ENCODE results near the gene WDFY2. TPM values are rescaled to one million over a fixed set of nuclear protein-coding genes. Genes with fewer than 3 reads are reported as not detected.

The WDFY2 gene
- total and polyA plus RNA-seq, 2 of the 8 experiments (the other 6 are each of a cell fraction or from before 2014, with no cell fraction given) = 13.9 to 29.0 TPM

DNA sequence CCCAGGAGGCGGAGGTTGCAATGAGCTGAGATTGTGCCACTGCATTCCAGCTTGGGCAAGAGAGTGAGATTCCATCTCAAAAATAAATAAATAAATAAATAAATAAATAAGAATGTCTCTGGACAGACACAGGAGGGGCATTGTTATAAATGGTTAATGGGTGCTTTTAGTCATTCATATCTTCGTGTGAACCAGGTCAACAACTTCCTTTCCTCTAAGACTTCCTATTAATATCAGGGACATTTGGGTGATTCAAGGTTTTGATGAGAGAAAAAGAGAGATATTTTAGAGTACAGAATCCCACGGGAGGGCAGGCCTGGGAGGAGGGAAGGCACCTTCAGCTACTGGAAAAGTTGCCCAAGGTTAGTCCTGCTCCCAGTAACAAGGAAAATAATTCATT is 195.8 kb downstream of the WDFY2 start:
- POLR2A ChIA-PET (ENCODE audit: partially characterized antibody) = interaction anchor here (1.1 to 3.3 kb wide), 3 partner anchors 9 to 327 kb away, joined by 4 to 20 read pairs (median 5); partner anchors contain the start of gene INTS6
- no peak overlapping the region for H3K9ac ChIP-seq (replicated peaks in 1 of 4; ENCODE audit: extremely low read depth in 1 of 4, low read depth in 3 of 4, low read length in 3 of 4)
- H4K8ac ChIP-seq (ENCODE audit: extremely low read depth, insufficient read depth, low read length) = no peak overlapping the region
- H3K27me3 ChIP-seq (replicated peaks in 1 of 4; ENCODE audit: control insufficient read depth in 3 of 4, extremely low read depth in 1 of 4, insufficient read depth in 3 of 4, low read length in 3 of 4) = no peaks in the 10 kb centered on the region
- WGBS, 2 experiments (ENCODE audit: extremely low coverage in 1 of 2, insufficient coverage in 1 of 2, insufficient read length in 1 of 2, insufficient replicate concordance in 2 of 2, low coverage in 1 of 2, low lambda C conversion rate in 2 of 2, missing lambda C conversion rate in 1 of 2) = 88% methylated on average over 3 of the region's 3 CpGs; no CpG with 5 or more reads in 1 of the 2 experiments
- CTCF ChIA-PET (ENCODE audit: partially characterized antibody) = interaction anchor here (0.8 to 11.3 kb wide), 5 partner anchors 11 to 493 kb away, joined by 3 to 123 read pairs (median 4); no protein-coding TSS in a partner anchor
- no peaks in the 10 kb centered on the region for H4K20me1 ChIP-seq (replicated peaks in 1 of 2; ENCODE audit: control insufficient read depth in 1 of 2, insufficient read depth in 2 of 2, low read length in 2 of 2)
- no peaks in the 10 kb centered on the region for H3K9me3 ChIP-seq (ENCODE audit: insufficient read depth in 2 of 2, low read depth in 1 of 2, low read length in 1 of 2)
- H3K23me2 ChIP-seq (ENCODE audit: low read depth, low read length) = no peaks in the 10 kb centered on the region
- peaks cover 0 to 3% (median 0%) of the 10 kb centered on the region in 4 experiments; a peak in 1 of 7 replicates for H3K4me1 ChIP-seq (replicated peaks in 1 of 4; ENCODE audit: control insufficient read depth in 3 of 4, insufficient read depth in 4 of 4, low read length in 3 of 4)
- H2BK120ac ChIP-seq (replicated peaks; ENCODE audit: low read depth, low read length) = no peak overlapping the region
- H2AFZ ChIP-seq (ENCODE audit: low read length) = no peak overlapping the region
- FAIRE-seq (no peak), DNase-seq (ENCODE audit: low read depth in 1 of 2, low spot score in 2 of 2) (no peak)
- no peak overlapping the region for H3K14ac ChIP-seq (ENCODE audit: insufficient read length)
- no peak overlapping the region for H3K4me2 ChIP-seq (ENCODE audit: insufficient read depth in 1 of 2, low read depth in 2 of 2, low read length in 2 of 2)
- no peak overlapping the region for H3K4ac ChIP-seq (replicated peaks; ENCODE audit: insufficient read length, low read depth, low read length)
- no peak overlapping the region for H2BK5ac ChIP-seq (ENCODE audit: low read depth, low read length)
- H2BK15ac ChIP-seq (ENCODE audit: low read length) = no peak overlapping the region
- H3K36me3 ChIP-seq (ENCODE audit: control insufficient read depth in 2 of 4, insufficient read depth in 4 of 4, low read length in 3 of 4) = no peaks in the 10 kb centered on the region
- no peak overlapping the region for H4K5ac ChIP-seq (ENCODE audit: insufficient read length, low read depth, low read length)
- no peaks in the 10 kb centered on the region; the same call in 1 of the 2 replicates for H3K79me1 ChIP-seq (ENCODE audit: low read depth, low read length)
- no peak overlapping the region for H2BK20ac ChIP-seq (ENCODE audit: low read length)
- H3K4me3 ChIP-seq (ENCODE audit: extremely low read depth in 1 of 4, insufficient read depth in 2 of 4, low read depth in 3 of 4, low read length in 4 of 4) = no peak overlapping the region
- no peak overlapping the region for H3K18ac ChIP-seq (ENCODE audit: extremely low read depth, low read length)
- no peak overlapping the region for H4K91ac ChIP-seq (replicated peaks; ENCODE audit: insufficient read length, low read length)
- no peak overlapping the region for H2BK12ac ChIP-seq (ENCODE audit: low read depth, low read length)
- H3K27ac ChIP-seq (ENCODE audit: low read depth, low read length) = no peak overlapping the region
- H3K79me2 ChIP-seq (ENCODE audit: control insufficient read depth in 1 of 2, insufficient read depth in 2 of 2, low read length in 2 of 2) = no peaks in the 10 kb centered on the region
- H3K23ac ChIP-seq (ENCODE audit: insufficient read length) = no peak overlapping the region
- no peak overlapping the region for H2AK5ac ChIP-seq (ENCODE audit: low read depth, low read length)
- no peak overlapping the region for H3K56ac ChIP-seq (replicated peaks; ENCODE audit: insufficient read length, low read depth, low read length)
- TF ChIP-seq TEAD4 (IDR thresholded peaks at IDR 0.05; ENCODE audit: low read depth, low read length) = no peak
- TF ChIP-seq KDM4A (IDR thresholded peaks at IDR 0.05; ENCODE audit: low read depth, low read length, severe bottlenecking) = no peak
- TF ChIP-seq RNF2 (IDR thresholded peaks at IDR 0.05; ENCODE audit: borderline replicate concordance, low read depth, low read length, missing control alignments, poor library complexity, severe bottlenecking) = no peak
- TF ChIP-seq TAF7 (optimal IDR thresholded peaks at IDR 0.05; ENCODE audit: borderline replicate concordance, low read depth, low read length) = no peak
- no peak for TF ChIP-seq POLR2A (IDR thresholded peaks at IDR 0.05; ENCODE audit: control extremely low read depth in 1 of 2, low read depth in 2 of 2, low read length in 2 of 2)
- no peak for TF ChIP-seq JUND (IDR thresholded peaks at IDR 0.05; ENCODE audit: low read length)
- TF ChIP-seq RAD21 (IDR thresholded peaks at IDR 0.05 in 1 of 2, conservative IDR thresholded peaks at IDR 0.05 in 1 of 2; ENCODE audit: low read depth in 2 of 2, low read length in 2 of 2) = no peak
- TF ChIP-seq EP300 (IDR thresholded peaks at IDR 0.05; ENCODE audit: borderline replicate concordance in 1 of 2, low read depth in 2 of 2, low read length in 2 of 2) = no peak
- TF ChIP-seq PHF8 (conservative IDR thresholded peaks at IDR 0.05; ENCODE audit: low read depth, low read length) = no peak
- TF ChIP-seq ZNF274 (IDR thresholded peaks at IDR 0.05; ENCODE audit: borderline replicate concordance, extremely low read depth, low read length) = no peak
- TF ChIP-seq SUZ12 (IDR thresholded peaks at IDR 0.05; ENCODE audit: low read length) = no peak
- TF ChIP-seq SP2 (IDR thresholded peaks at IDR 0.05; ENCODE audit: low read length) = no peak
- TF ChIP-seq GABPA (IDR thresholded peaks at IDR 0.05; ENCODE audit: borderline replicate concordance, insufficient read depth, low read length) = no peak

Data from H1 (cell line).